Endothelial cell of umbilical vein (primary cell): Measurements from ENCODE around the gene TPRA1. TPM values are rescaled to one million over a fixed set of nuclear protein-coding genes. Genes with fewer than 3 reads are reported as not detected.

Source experiments
- BruUV-seq: library from RNA; stranded (reverse); fragments of 400-500 nt; replicated peaks from 2 replicates; lab custom pipeline; 2021; lab: Mats Ljungman, UMichigan
- CTCF ChIA-PET: fragments of 300-600, 350-600 bp; sonication (Branson Sonifier 250); formaldehyde crosslinking; loops from one replicate; lab custom pipeline; 2021; ENCODE audit warnings: antibody characterized with exemption, inconsistent platforms; lab: Charles Lee
- POLR2A ChIA-PET: fragments of 300-600, 350-600 bp; sonication (Branson Sonifier 250); formaldehyde crosslinking; loops from one replicate; lab custom pipeline; 2021; ENCODE audit warnings: antibody characterized with exemption, inconsistent platforms; lab: Charles Lee
- DNase-seq: peaks from one replicate; pipeline ENCODE4 v3.0.0-alpha.2; 2011; ENCODE audit warnings: low read depth, low spot score
- FAIRE-seq: peaks from 2 replicates; lab custom pipeline; 2011; peaks lifted over from hg19 to GRCh38; lab: Jason Lieb, UNC
- H2AFZ ChIP-seq: 2 replicates; pipeline ENCODE4 v1.6.0; 2012; ENCODE audit warnings: low read depth, low read length, control low read depth, inconsistent platforms
- H3K27ac ChIP-seq: 2 replicates; pipeline ENCODE4 v1.5.1; 2011; ENCODE audit warnings: low read depth, mild to moderate bottlenecking, control low read depth, low read length, moderate library complexity; ENCODE audit not compliant: insufficient read depth
- H3K27me3 ChIP-seq, 2 experiments: 2 replicates each; pipeline versions ENCODE4 v1.6.0 to v1.6.1; 2011; ENCODE audit warnings: low read length in 2 of 2, mixed read lengths in 1 of 2; ENCODE audit not compliant: control insufficient read depth in 2 of 2, insufficient read depth in 2 of 2
- H3K36me3 ChIP-seq, 2 experiments: 2 replicates in 1 of 2; 3 replicates in 1 of 2; pipeline ENCODE4 v1.5.1; 2011; ENCODE audit warnings: low read length in 2 of 2, mild to moderate bottlenecking in 1 of 2, moderate library complexity in 1 of 2; ENCODE audit not compliant: control insufficient read depth in 2 of 2, insufficient read depth in 2 of 2; ENCODE audit errors: extremely low read depth in 1 of 2
- H3K4me1 ChIP-seq: 3 replicates; pipeline ENCODE4 v1.5.1; 2011; ENCODE audit warnings: mild to moderate bottlenecking, low read length; ENCODE audit not compliant: control insufficient read depth, insufficient read depth; ENCODE audit errors: extremely low read depth
- H3K4me2 ChIP-seq: 2 replicates; pipeline ENCODE4 v1.6.1; 2011; ENCODE audit warnings: low read length, control low read depth, mixed read lengths; ENCODE audit not compliant: insufficient read depth
- H3K4me3 ChIP-seq, 3 experiments: fragments of 200-600 bp in 1 of 3; sonication (generic), shearing (Covaris generic) in 1 of 3; replicated peaks in 1 of 3; 2 replicates each; pipeline ENCODE4 v1.5.1; 2011 to 2016; ENCODE audit warnings: control low read depth in 3 of 3, low read length in 3 of 3, mild to moderate bottlenecking in 2 of 3, inconsistent platforms in 1 of 3, low read depth in 1 of 3, moderate library complexity in 1 of 3; ENCODE audit not compliant: insufficient read depth in 1 of 3
- H3K79me2 ChIP-seq: 2 replicates; pipeline ENCODE4 v1.6.0; 2012; ENCODE audit warnings: low read length, inconsistent platforms; ENCODE audit not compliant: control insufficient read depth, insufficient read depth
- H3K9ac ChIP-seq: replicated peaks from 2 replicates; pipeline ENCODE3; 2011; ENCODE audit warnings: low read length, control low read depth; ENCODE audit not compliant: insufficient read depth; ENCODE audit errors: extremely low read depth
- H3K9me1 ChIP-seq: replicated peaks from 3 replicates; pipeline ENCODE4 v1.6.0; 2011; ENCODE audit warnings: mild to moderate bottlenecking, low read length; ENCODE audit not compliant: control insufficient read depth, insufficient read depth; ENCODE audit errors: extremely low read depth
- H3K9me3 ChIP-seq: replicated peaks from 2 replicates; pipeline ENCODE4 v1.5.1; 2012; ENCODE audit warnings: low read length, inconsistent platforms; ENCODE audit not compliant: control insufficient read depth, insufficient read depth
- H4K20me1 ChIP-seq: replicated peaks from 2 replicates; pipeline ENCODE3; 2011; ENCODE audit warnings: mild to moderate bottlenecking, low read length; ENCODE audit not compliant: control insufficient read depth, insufficient read depth; ENCODE audit errors: extremely low read depth
- CTCF ChIP-seq, 2 donors: IDR thresholded peaks; 1 replicate in 1 of 2; 2 replicates in 1 of 2; pipeline ENCODE4 v1.5.1; 2011; ENCODE audit warnings: low read length in 2 of 2, mild to moderate bottlenecking in 2 of 2, moderate library complexity in 2 of 2, control low read depth in 1 of 2, inconsistent platforms in 1 of 2, low read depth in 1 of 2; ENCODE audit not compliant: insufficient read depth in 1 of 2; ENCODE audit errors: extremely low read depth in 1 of 2
- FOS ChIP-seq: IDR thresholded peaks from 2 replicates; pipeline ENCODE4 v1.6.1; 2011; ENCODE audit warnings: mild to moderate bottlenecking, low read length, moderate library complexity, borderline replicate concordance; ENCODE audit not compliant: insufficient read depth
- GATA2 ChIP-seq: IDR thresholded peaks from 2 replicates; pipeline ENCODE4 v1.7.0; 2011; ENCODE audit warnings: low read depth, mild to moderate bottlenecking, moderate library complexity, mixed read lengths, low read length; ENCODE audit not compliant: insufficient read length, insufficient read depth
- JUN ChIP-seq: IDR thresholded peaks from 2 replicates; pipeline ENCODE4 v1.6.1; 2011; ENCODE audit warnings: borderline replicate concordance, low read depth; ENCODE audit not compliant: insufficient read length, insufficient read depth
- MAX ChIP-seq: IDR thresholded peaks from 2 replicates; pipeline ENCODE4 v1.6.1; 2011; ENCODE audit not compliant: insufficient read depth, insufficient read length
- MYC ChIP-seq: IDR thresholded peaks from one replicate; pipeline ENCODE4 v1.6.1; 2011; ENCODE audit warnings: mild to moderate bottlenecking, low read depth, low read length
- POLR2A ChIP-seq: IDR thresholded peaks from 2 replicates; pipeline ENCODE4 v1.6.1; 2012; ENCODE audit warnings: low read depth, mild to moderate bottlenecking, control low read depth, low read length
- POLR2AphosphoS5 ChIP-seq: IDR thresholded peaks from 2 replicates; pipeline ENCODE4 v1.6.1; 2012; ENCODE audit warnings: low read depth, mild to moderate bottlenecking, control low read depth, low read length, moderate library complexity; ENCODE audit not compliant: insufficient read depth
- dilution Hi-C: fragments of 300-500 bp; cut with MboI; formaldehyde crosslinking; loops from one replicate; pipeline ENCODE4 v1.15.0; 2019; ENCODE audit warnings: low sequenced_read_pairs; ENCODE audit not compliant: extremely low pct_ligation_motif_present
- intact Hi-C: fragments of 100-400 bp; cut with micrococcal nuclease; formaldehyde crosslinking; loops from one replicate; pipeline ENCODE4 v1.10.0; 2022
- polyA plus RNA-seq, 4 experiments: library from polyadenylated mRNA; depleted of rRNA in 3 of 4; stranded (reverse) in 3 of 4; unstranded in 1 of 4; fragments of >200 nt; gene quantifications; 2 replicates each; pipeline versions ENCODE4 v1.2.1 to v1.2.3, GENCODE V29; 2011 to 2012; ENCODE audit warnings: missing spikeins in 1 of 4
- total RNA-seq: library from RNA; stranded (reverse); gene quantifications from 2 replicates; pipeline ENCODE4 v1.2.3, GENCODE V29; 2021

TPRA1 gene
- total and polyA plus RNA-seq, 2 donors (not counting 3 experiments of a cell fraction or from before 2014, with no cell fraction given), result 34.3 to 58.0 TPM

GRCh38 chr3:127550468-127551157, 39.9 kb downstream of the TPRA1 start:
- Histone ChIP-seq H4K20me1 (no peaks in the 10 kb centered on the region), H3K9ac (no peak overlapping the region), H3K27ac (no peak overlapping the region), H3K36me3 (no peaks in the 10 kb centered on the region), H3K9me1 (no peaks in the 10 kb centered on the region), H3K27me3 (peaks cover 5 to 7% of the 10 kb centered on the region in 2 experiments), H3K9me3 (no peaks in the 10 kb centered on the region), H3K4me1 (peaks cover 4% of the 10 kb centered on the region), H3K4me3 (no peak overlapping the region), H3K79me2 (no peaks in the 10 kb centered on the region), H3K4me2 (no peak overlapping the region), H2AFZ (no peak overlapping the region)
- no peak for TF ChIP-seq CTCF (IDR thresholded peaks at IDR 0.05; ENCODE audit: extremely low read depth in 1 of 2, insufficient read depth in 1 of 2, low read depth in 1 of 2, low read length in 2 of 2)
- no peak for TF ChIP-seq FOS
- TF ChIP-seq POLR2A, result no peak
- TF ChIP-seq GATA2, result no peak
- TF ChIP-seq JUN, result no peak
- TF ChIP-seq MAX, result no peak
- no peak for TF ChIP-seq MYC
- TF ChIP-seq POLR2AphosphoS5, result no peak
- intact Hi-C loops, result no loop called here
- ChIA-PET POLR2A (no interaction called here), CTCF (interaction anchor here (0.6 to 1.2 kb wide), 2 partner anchors 10 to 1031 kb away, joined by 3 read pairs; no protein-coding TSS in a partner anchor)
- DNase-seq (no peak), FAIRE-seq (no peak)
- no TSS peak for BruUV-seq
- dilution Hi-C loops, result no loop called here
